Vagina (tissue), 2 donors: Measurements from ENCODE around the gene HYAL1.

Source experiments
- POLR2A ChIP-seq, 2 donors: fragments of 450-650 bp; IDR thresholded peaks; one replicate each; pipeline ENCODE4 v1.6.1; 2017; ENCODE audit warnings: antibody characterized with exemption in 2 of 2, mild to moderate bottlenecking in 2 of 2, moderate library complexity in 2 of 2
- POLR2AphosphoS5 ChIP-seq, 2 donors: sonication (generic); formaldehyde crosslinking; IDR thresholded peaks; one replicate each; pipeline ENCODE4 v1.9.0; 2017; ENCODE audit warnings: antibody characterized with exemption in 2 of 2, mild to moderate bottlenecking in 2 of 2, low read depth in 1 of 2; ENCODE audit not compliant: insufficient read depth in 1 of 2
- TF ChIP-seq, protein P1 (sequence below), 3 experiments: fragments of 450-650 bp in 2 of 3; fragments of 200-600 bp in 1 of 3; sonication (generic) in 1 of 3; IDR thresholded peaks; one replicate each; pipeline ENCODE4 v1.5.1; 2017 to 2019; ENCODE audit warnings: antibody characterized with exemption in 3 of 3, mild to moderate bottlenecking in 2 of 3, moderate library complexity in 2 of 3

DNA sequence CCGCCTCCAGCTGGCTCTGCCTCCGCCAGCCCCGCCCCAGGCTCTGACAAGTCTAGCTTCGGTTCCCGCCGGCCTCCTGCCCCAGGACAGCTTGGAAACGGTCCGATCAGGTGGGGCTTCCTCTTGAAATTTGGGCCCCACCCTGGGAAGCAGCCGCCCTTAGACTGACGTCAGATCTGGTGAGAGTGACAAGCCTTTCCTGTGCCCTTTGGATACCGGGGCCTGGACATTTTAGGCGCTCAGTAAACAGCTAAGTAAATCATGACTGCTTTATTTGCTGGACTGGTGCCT lies 3.8 kb downstream of the HYAL1 start:
- TF ChIP-seq POLR2A (IDR thresholded peaks at IDR 0.05) (no peak), POLR2AphosphoS5 (IDR thresholded peaks at IDR 0.05; ENCODE audit: insufficient read depth in 1 of 2, low read depth in 1 of 2) (peak in 1 of 2 donors; percentile 93)
- TF ChIP-seq, protein P1, sequence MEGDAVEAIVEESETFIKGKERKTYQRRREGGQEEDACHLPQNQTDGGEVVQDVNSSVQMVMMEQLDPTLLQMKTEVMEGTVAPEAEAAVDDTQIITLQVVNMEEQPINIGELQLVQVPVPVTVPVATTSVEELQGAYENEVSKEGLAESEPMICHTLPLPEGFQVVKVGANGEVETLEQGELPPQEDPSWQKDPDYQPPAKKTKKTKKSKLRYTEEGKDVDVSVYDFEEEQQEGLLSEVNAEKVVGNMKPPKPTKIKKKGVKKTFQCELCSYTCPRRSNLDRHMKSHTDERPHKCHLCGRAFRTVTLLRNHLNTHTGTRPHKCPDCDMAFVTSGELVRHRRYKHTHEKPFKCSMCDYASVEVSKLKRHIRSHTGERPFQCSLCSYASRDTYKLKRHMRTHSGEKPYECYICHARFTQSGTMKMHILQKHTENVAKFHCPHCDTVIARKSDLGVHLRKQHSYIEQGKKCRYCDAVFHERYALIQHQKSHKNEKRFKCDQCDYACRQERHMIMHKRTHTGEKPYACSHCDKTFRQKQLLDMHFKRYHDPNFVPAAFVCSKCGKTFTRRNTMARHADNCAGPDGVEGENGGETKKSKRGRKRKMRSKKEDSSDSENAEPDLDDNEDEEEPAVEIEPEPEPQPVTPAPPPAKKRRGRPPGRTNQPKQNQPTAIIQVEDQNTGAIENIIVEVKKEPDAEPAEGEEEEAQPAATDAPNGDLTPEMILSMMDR (IDR thresholded peaks at IDR 0.05): no peak
